GM18519 (cell line): ENCODE results near the gene RILPL1.
"Not testable (repeated sequence)": the region's sequence is repeated elsewhere in the genome, so short reads cannot be mapped to it uniquely, and the experiment has no call there.

Source experiments
- ATAC-seq: cut with Tn5 transposase; IDR thresholded peaks from one replicate; pipeline ENCODE4 v1.9.1; 2021; ENCODE audit warnings: mild to moderate bottlenecking, moderate library complexity; ENCODE audit not compliant: unreplicated experiment, low FRiP score

The RILPL1 gene

GRCh38 chr12:123533672-123534643 lies at the start of gene RILPL1:
RILPL1 (minus strand) TSS chr12:123533719; CDS start chr12:123533482, 237 bp downstream.
- no peak for ATAC-seq

DNA sequence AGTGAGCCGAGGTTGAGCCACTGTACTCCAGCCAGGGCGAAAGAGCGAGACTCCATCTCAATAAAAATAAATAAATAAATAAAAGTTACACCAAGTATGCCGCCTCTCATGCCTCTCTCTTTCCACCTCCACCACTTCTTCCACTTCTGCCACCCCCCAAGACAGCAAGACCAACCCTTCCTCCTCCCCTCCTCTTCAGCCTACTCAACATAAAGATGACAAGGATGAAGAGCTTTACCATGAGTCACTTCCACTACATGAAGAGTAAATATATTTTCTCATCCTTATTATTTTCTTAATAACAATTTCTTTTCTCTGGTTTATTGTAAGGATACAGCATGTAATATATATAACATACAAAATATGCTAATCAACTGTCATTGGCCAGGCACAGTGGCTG lies 47.3 kb upstream of the RILPL1 start:
- no peak for ATAC-seq

- ATAC-seq = not testable (repeated sequence)
Observed at GRCh38 chr12:123578829-123579228, 45.3 kb upstream of the RILPL1 start.

DNA sequence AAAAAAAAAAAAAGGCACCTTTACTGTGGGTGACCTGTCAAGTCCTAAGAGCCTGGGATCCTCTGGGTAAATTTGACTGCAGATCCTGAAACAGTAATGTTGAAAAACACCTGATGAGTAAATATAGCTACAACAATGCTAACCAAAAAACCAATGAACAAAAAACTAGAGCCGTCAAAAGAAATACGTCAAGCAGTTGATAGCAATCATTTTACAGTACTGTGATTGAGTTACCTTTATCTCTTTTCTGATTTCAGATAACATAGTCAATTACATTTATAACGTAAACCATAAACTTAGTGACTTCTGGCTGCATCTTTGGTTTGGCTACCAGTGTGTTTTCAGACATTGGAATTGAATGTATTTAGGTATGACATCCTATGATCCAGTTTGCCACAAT lies 44.7 kb upstream of the RILPL1 start:
- ATAC-seq = no peak

DNA sequence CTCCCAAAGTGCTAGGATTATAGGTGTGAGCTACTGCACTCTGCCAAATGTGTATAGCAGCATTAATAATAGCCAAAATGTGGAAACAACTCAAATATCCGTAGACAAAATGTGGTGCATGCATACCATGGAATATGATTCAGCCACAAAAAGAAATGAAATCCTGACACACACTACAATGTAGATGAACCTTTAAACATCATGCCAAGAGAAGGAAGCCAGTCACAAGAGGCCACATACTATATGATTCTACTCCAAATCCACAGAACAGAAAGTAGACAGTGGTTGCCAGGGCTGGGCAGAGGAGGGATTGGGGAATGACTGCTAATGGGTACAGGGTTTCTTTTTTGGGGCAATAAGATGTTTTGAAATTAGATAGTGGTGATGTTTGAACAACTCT lies 43.1 kb upstream of the RILPL1 start:
- ATAC-seq = no peak

GRCh38 chr12:123573870-123574269 lies 40.4 kb upstream of the RILPL1 start:
- ATAC-seq = no peak

DNA sequence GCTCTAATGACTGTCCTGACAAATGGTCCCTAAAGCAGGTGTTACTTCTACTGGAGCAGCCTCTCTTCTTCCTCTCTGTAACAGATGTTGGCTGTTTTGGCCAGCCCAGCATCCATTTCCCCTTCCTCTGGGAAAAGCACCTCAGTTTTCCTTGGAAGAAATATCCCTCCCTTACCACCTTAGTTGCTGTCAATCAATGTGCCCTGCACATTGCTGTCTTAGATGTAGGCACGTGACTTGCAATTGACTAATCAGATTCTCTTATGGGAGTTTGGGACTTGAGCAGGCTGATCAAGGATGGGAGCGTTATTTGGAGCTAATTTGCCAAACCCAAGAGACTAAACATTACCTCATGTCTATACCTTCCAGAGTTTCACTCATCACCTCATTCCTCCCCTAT lies 38.9 kb upstream of the RILPL1 start:
- ATAC-seq = no peak

DNA sequence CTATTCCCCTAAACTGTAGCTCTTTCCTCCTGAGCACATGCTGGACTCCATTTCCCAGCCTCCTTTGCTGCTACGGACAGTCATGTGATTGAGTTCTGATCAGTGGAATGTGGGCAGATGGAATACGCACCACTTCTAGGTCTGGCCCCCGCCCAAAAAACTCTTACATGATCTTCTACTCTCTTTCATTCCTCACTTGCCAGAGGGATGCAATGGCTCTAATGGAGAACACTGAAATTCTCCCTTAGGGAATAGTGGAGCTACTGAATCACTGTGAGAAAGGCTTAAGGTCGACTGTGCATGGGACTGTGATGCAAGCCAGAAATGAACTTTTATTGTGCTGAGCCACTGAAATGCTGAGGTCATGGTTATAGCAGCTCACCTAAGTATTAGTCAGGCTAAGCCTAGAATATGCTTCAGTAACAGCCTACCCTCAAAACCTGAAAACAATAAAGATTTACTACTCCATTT lies 37.9 kb upstream of the RILPL1 start:
- no peak for ATAC-seq

GRCh38 chr12:123559468-123559867 lies 25.9 kb upstream of the RILPL1 start:
- ATAC-seq = no peak

DNA sequence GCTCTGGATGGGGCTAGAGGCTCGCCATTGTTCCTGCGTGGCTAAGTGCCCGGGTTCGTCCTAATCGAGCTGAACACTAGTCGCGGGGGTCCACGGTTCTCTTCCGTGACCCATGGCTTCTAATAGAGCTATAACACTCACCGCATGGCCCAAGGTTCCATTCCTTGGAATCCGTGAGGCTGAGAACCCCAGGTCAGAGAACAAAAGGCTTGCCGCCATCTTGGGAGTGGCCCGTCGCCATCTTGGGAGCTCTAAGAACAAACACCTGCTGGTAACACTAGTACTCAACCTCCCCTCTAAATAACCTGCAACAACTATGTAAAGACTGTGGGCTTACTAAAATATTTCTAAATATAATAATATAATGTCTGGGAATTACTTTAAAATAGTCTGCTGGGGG lies 25.0 kb upstream of the RILPL1 start:
- ATAC-seq = not testable (repeated sequence)

DNA sequence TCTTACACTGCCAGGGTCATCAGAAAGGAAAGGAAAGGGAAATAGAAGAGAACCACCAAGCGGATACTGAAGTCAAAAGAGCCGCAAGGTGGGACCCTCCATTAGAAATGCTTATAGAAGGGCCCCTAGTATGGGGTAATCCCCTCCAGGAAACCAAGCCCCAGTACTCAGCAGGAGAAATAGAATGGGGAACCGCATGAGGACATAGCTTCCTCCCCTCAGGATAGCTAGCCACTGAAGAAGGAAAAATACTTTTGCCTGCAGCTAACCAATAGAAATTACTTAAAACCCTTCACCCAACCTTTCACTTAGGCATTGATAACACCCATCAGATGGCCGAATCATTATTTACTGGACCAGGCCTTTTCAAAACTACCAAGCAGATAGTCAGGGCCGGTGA lies 21.3 kb upstream of the RILPL1 start:
- not testable (repeated sequence) for ATAC-seq

GRCh38 chr12:123554136-123554535 lies 20.6 kb upstream of the RILPL1 start:
- not testable (repeated sequence) for ATAC-seq

GRCh38 chr12:123550700-123551099 lies 17.2 kb upstream of the RILPL1 start:
- ATAC-seq = no peak

GRCh38 chr12:123548107-123548506 lies 14.6 kb upstream of the RILPL1 start:
- no peak for ATAC-seq

- ATAC-seq = no peak
Observed at GRCh38 chr12:123546281-123546680, 12.8 kb upstream of the RILPL1 start.

- ATAC-seq = no peak
Observed at GRCh38 chr12:123543541-123543940, 10.0 kb upstream of the RILPL1 start.

GRCh38 chr12:123540899-123541662 lies 7.6 kb upstream of the RILPL1 start:
- no peak for ATAC-seq

GRCh38 chr12:123535952-123536351 lies 2.4 kb upstream of the RILPL1 start:
- ATAC-seq = not testable (repeated sequence)

DNA sequence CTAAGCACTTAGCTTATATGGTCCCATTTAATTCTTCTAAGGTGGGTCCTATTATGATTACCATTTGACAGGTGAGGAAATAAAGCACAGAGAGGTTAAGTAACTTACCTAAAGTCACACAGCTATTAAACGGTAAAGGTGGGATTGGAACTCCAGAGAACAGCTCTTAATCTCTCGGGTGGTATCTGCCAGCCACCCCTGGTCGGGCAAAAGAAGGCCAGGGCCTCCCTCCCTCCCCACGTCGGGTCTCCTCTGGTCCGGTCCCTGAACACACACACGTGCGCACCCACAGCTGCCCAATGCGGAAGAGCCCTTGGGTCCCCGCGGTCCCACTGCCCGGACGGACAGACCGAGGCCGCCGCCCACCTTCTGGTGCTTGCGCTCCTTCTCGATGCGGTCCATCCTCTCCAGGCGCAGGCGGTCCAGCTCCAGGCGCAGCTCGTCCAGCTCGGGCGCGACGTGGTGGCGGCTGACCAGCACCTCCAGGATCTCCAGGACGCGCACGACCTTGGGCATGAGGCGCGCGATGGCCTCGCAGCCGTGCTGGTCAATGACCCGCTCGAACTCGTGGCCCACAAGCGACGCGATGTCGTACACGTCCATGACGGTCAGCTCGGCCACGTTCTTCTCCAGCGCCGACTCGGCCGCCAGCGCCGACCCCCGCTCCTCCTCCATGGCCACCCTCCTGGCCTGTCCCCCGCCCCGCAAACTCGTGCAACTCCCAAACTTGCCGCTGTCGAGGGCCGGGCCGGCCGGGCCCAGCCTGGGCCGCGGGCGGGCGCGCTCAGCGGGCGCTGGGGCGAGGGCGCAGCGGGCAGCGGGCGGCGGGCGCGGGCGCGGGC lies 490 bp downstream of the RILPL1 start:
- ATAC-seq = no peak

DNA sequence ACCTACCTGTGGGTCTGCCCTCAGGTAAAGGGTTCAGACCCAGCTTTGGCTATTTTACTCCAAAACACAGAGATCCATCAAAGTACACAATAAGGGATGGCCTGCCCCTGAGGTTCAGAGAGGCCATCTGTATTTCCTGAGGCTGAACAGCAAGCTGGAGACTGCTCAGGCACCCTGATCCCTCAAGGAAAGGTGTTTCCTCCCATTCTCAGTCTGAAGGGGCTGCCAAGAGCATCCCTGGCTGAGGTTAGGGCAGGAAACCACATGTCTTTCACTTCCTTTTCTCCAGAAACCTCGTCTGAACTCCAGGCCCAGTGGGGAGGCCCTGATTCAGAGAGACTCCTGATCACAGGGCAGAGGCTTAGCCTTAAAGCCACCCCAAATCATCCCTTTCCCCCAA lies 1.5 kb downstream of the RILPL1 start:
- ATAC-seq = peak; percentile 58
